HCEC 1CT (cell line): Measurements from ENCODE around the gene ANKS6.
"Not testable (repeated sequence)": the region's sequence is repeated elsewhere in the genome, so short reads cannot be mapped to it uniquely, and the experiment has no call there.

Experiments used
- DNase-seq: peaks from one replicate; pipeline ENCODE4 v3.0.0-alpha.2; 2017

Gene ANKS6

DNA sequence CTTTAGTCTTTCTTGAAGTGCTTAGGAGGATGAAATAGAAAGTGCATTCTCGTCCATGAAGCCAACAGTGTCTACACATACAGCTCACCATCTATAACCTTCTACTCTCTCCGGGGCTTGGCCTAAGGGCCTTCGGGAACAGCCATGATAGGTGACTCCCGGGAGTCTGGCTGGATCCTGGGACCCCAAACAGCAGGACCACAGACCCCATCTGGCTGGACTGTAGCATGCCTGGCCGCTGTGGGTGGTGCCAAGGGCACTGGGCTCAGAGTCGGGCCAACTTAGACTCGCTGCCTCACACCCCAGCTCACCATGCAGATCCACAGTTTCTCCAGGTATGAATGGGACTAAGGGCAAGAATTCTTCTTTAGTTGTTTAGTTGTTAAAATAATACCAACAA, 104.0 kb downstream of the ANKS6 start:
- DNase-seq: no peak

GRCh38 chr9:98691890-98692289, 104.5 kb downstream of the ANKS6 start:
- no peak for DNase-seq

DNA sequence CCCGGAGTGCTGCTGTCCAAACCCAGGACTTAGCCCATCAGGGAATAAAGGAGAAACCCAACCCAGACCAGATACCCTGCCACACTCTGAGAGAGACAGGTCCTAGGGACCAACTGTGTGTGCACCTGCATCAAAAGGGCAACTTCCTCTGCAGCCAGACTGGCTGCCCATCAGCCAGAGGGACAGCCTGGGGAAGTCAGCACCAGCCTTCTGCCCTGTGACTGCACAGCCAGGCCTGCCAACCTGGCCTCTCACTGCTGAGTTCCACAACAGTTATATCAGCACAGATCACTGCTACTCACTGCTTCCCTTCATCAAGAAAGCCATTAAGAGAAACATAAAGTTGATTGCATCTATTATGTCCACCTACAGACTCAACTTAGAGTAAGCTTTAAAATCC, 105.7 kb downstream of the ANKS6 start:
- DNase-seq: no peak

- no peak for DNase-seq
These were observed 107.5 kb downstream of the ANKS6 start for GRCh38 chr9:98688710-98689495.

- no peak for DNase-seq
These were observed 108.4 kb downstream of the ANKS6 start for GRCh38 chr9:98687911-98688310.

- no peak for DNase-seq
These were observed 109.1 kb downstream of the ANKS6 start for GRCh38 chr9:98686961-98687855.

DNA sequence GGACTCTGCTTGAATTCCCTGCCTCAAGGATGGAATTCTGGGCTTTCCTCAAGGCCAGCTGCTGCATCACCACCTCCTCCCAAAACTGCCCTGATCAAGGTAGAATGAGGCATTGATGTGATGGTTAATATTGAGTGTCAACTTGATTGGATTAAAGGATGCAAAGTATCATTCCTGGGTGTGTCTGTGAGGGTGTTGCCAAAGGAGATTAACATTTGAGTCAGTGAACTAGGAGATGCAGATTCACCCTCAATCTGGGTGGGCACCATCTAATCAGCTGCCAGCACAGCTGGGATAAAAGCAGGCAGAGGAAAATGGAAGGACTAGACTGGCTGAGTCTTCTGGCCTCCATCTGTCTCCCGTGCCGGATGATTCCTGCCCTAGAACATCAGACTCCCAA, 111.5 kb downstream of the ANKS6 start:
- not testable (repeated sequence) for DNase-seq
